GM12891 (cell line): ENCODE results near the gene YTHDF1.

Source experiments
- DNase-seq: peaks from one replicate; pipeline ENCODE4 v3.0.0; 2011; ENCODE audit warnings: low spot score; ENCODE audit not compliant: insufficient read length
- FAIRE-seq: peaks from 2 replicates; lab custom pipeline; 2011; peaks lifted over from hg19 to GRCh38; lab: Jason Lieb, UNC
- PAX5 ChIP-seq: IDR thresholded peaks from 2 replicates; pipeline ENCODE4 v1.6.1; 2011; ENCODE audit warnings: low read length, moderate library complexity, mild to moderate bottlenecking; ENCODE audit not compliant: insufficient read depth, severe bottlenecking
- POLR2A ChIP-seq: IDR thresholded peaks from 2 replicates; pipeline ENCODE4 v1.6.1; 2011; ENCODE audit warnings: low read depth, low read length, control low read depth
- POLR2AphosphoS5 ChIP-seq: IDR thresholded peaks from 2 replicates; pipeline ENCODE4 v1.6.1; 2011; ENCODE audit warnings: low read depth, low read length, control low read depth
- POU2F2 ChIP-seq: IDR thresholded peaks from 2 replicates; pipeline ENCODE4 v1.6.1; 2011; ENCODE audit warnings: low read depth, mild to moderate bottlenecking, control low read depth, low read length, moderate library complexity
- SPI1 ChIP-seq: IDR thresholded peaks from 2 replicates; pipeline ENCODE4 v1.6.1; 2011; ENCODE audit warnings: low read depth, low read length, control low read depth
- TAF1 ChIP-seq: IDR thresholded peaks from 2 replicates; pipeline ENCODE4 v1.6.1; 2011; ENCODE audit warnings: low read depth, low read length, control low read depth

The YTHDF1 gene

GRCh38 chr20:63148696-63149095 is 67.2 kb downstream of the YTHDF1 start:
- TF ChIP-seq POLR2AphosphoS5 (no peak), PAX5 (no peak), POU2F2 (no peak), SPI1 (no peak)
- DNase-seq (no peak), FAIRE-seq (no peak)

DNA sequence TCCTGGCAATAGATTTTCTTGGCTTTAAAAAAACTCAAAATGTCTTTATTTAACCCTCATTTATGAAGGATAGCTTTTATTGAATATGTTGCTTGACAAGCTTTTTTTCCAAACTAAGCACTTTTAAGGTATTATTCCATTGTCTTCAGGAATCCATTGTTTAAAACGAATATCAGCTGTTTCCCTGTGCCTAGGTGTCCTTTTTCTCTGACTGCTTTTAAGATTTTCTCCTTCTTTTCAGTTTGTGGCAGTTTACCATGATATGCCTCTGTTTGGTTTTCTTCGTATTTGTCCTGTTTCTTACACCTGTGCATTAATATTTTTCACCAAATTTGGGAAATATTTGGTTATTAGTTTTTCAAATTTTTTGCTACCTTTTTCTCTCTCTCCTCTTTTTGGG is 68.4 kb downstream of the YTHDF1 start:
- TF ChIP-seq POU2F2 (no peak), POLR2A (no peak), PAX5 (no peak), SPI1 (no peak), TAF1 (no peak), POLR2AphosphoS5 (no peak)
- DNase-seq (no peak), FAIRE-seq (no peak)
